Gastroesophageal sphincter (tissue), 3 donors: Measurements from ENCODE around the gene MS4A1.

Experiments
- CTCF ChIP-seq, 4 experiments: fragments of 200-600 bp in 2 of 4; fragments of 450-650 bp in 2 of 4; sonication (generic) in 1 of 4; IDR thresholded peaks; one replicate each; pipeline ENCODE4 v1.5.1; 2017 to 2019; ENCODE audit warnings: antibody characterized with exemption in 4 of 4, mild to moderate bottlenecking in 2 of 4, moderate library complexity in 2 of 4
- EP300 ChIP-seq: sonication (generic); formaldehyde crosslinking; IDR thresholded peaks from one replicate; pipeline ENCODE4 v1.6.1; 2017; ENCODE audit warnings: antibody characterized with exemption, mild to moderate bottlenecking
- POLR2A ChIP-seq, 2 donors: fragments of 450-650 bp; IDR thresholded peaks; one replicate each; pipeline ENCODE4 v1.6.1; 2017; ENCODE audit warnings: antibody characterized with exemption in 2 of 2, mild to moderate bottlenecking in 2 of 2, moderate library complexity in 1 of 2
- POLR2AphosphoS5 ChIP-seq: sonication (generic); formaldehyde crosslinking; IDR thresholded peaks from one replicate; pipeline ENCODE4 v1.6.1; 2017; ENCODE audit warnings: antibody characterized with exemption

GRCh38 chr11:60459345-60459744 is 3.7 kb downstream of the MS4A1 start:
- TF ChIP-seq CTCF (IDR thresholded peaks at IDR 0.05) (no peak), POLR2AphosphoS5 (no peak), POLR2A (IDR thresholded peaks at IDR 0.05) (no peak), EP300 (no peak)
